Stimulated activated CD8-positive, alpha-beta memory T cell treated with anti-CD3 and anti-CD28 coated beads, Interleukin-15, amount 100 ng/mL, for 1 hour (primary cell): ENCODE data around the gene PRKCD.

Experiments
- DNase-seq: peaks from one replicate; pipeline ENCODE4 v3.0.0-alpha.2; 2020; ENCODE audit warnings: low read depth

Gene PRKCD

GRCh38 chr3:53190659-53191058, 29.6 kb downstream of the PRKCD start:
- no peak for DNase-seq

GRCh38 chr3:53191836-53192480, 30.9 kb downstream of the PRKCD start:
- DNase-seq, result no peak

- no peak for DNase-seq
Measured at GRCh38 chr3:53192608-53193007, 31.6 kb downstream of the PRKCD start.

DNA sequence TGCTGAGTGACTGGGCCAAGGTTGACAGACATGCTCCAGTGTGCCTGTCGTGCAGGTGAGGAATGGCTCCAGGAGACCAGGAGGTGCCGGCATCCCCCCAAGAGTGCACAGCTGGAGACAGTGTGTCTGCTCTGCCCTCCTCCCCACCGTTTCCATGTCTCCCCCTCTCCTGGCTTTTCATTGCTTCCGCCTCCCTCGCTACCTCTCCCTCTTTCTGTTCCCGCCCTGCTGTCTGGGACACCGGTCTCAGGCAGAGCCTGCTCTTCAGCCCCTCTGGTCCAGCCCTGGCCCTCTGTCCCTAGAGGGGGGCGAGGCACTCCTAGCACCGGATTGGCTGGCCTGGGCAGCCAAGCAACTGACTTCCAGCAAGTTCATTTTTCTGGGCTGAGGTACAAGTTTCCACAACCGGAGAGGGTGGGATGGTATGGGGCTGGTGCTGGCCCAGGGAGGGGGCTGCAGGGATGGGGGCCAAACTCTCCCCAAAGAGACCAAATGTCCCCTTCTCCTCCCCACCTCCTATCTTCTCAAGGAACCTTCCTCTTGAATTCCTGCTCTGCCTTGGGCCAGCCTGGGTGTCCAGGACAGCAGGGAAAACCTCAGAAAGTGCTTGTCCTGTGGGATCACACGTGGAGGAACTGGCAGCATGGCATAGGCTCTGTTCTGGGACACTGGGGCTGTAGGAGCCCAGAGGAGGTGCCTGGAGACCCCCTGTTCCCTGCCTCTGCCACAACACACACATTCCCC, 32.6 kb downstream of the PRKCD start:
- DNase-seq, result no peak

- no peak for DNase-seq
Measured at GRCh38 chr3:53194210-53195065, 33.4 kb downstream of the PRKCD start.

- no peak for DNase-seq
Measured at GRCh38 chr3:53195066-53195450, 34.0 kb downstream of the PRKCD start.

- DNase-seq, result no peak
Measured at GRCh38 chr3:53195602-53196574, 34.9 kb downstream of the PRKCD start.

DNA sequence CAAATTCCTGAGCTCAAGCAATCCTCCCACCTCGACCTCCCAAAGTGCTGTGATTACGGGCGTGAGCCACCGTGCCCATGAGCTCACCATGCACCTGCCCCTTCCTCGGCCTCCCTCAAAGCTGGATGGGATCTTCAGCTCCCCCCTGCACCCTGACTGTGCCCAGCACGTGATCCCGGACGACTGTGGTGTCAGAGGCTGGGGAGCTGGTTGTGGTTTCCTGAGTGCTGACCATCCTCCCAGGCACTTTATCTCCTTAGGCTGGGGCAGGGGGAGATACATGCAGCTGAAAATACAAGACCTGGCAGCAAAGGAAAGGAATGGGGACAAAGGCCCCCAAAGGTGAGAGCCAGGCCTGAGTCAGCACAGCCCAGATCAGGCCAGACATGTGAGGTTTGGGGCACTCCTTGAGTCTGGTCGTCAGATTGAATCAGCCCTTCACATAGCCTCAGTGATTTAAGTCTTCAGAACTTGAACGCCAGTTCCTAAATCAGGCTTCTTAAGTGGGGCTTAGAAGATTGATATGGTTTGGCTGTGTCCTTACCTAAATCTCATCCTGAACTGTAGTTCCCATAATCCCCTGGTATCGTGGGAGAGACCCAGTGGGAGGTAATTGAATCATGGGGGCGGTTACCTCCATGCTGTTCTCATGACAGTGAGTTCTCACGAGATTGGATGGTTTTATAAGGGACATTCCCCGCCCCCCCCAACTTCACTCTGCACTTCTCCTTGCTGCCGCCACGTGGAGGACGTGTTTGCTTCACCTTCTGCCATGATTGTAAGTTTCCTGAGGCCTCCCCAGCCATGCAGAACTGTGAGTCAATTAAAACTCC, 35.8 kb downstream of the PRKCD start:
- DNase-seq, result no peak

GRCh38 chr3:53198256-53198977, 37.4 kb downstream of the PRKCD start:
- no peak for DNase-seq

DNA sequence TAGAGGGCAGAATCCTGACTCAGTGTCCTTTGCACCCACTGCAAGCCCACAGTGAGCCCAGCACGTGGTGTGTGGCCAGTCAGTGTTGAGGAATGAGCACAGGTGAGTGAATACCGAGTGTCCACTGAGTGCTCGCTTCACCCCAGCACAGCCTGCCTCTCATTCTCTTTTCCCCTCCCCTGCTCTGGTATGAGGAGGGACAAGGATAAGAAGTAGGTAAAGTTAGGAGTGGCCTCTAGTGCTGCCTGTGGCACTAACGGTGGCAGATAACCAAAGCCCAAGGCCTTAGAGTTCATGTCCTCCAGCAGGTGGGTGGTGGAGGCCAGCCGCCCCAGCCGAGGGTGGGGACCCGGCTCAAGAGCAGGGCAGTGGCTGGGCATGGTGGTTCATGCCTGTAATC, 38.0 kb downstream of the PRKCD start:
- no peak for DNase-seq

- DNase-seq, result no peak
Measured at GRCh38 chr3:53199834-53200233, 38.8 kb downstream of the PRKCD start.

DNA sequence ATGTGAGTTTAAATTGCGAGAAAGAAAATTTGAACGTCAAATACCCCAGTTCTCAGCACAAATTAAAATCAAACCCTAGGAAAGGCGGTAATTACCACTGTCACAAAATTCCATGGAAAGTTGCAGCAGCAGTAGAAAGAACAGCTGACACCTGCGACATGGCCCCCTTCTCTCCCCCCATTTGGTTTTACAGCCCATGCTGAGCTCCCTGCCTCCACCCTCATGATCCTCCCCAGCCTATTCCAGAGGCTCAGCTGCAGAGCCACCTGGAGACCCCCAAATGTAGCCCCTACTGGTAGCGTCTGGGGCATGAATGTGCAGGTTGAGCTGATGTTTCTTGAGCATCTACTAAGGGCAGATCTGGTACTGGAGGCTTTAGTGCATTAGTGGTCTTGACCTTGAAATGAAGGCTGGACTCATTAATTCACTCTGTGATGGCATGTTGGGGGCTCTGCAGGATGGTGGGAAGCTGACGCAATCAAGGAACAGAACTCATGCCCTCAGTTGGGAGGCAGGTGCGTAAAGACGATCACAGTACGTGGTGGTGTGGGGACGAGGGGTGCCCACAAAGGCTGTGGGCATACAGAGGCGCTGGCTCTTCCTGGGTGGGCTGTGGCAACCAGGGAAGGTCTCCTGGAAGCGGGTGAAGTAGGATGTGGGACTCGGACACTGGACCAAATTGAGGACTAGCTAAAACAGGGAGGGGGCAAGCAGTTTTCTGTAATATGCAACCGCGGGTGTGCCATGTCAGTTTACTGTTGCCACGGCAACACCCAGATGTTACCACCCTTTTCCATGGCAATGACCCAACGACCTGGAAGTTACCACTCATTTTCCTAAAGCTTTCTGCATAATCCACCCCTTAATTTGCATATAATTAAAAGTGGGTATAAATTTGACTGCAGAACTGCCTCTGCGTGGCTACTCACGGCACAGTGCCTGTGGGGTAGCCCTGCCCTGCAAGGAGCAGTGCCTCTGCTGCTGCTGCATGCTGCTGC, 39.8 kb downstream of the PRKCD start:
- DNase-seq, result no peak

GRCh38 chr3:53202331-53203015, 41.5 kb downstream of the PRKCD start:
- DNase-seq, result no peak

GRCh38 chr3:53211706-53212702, 51.0 kb downstream of the PRKCD start:
- DNase-seq, result no peak

DNA sequence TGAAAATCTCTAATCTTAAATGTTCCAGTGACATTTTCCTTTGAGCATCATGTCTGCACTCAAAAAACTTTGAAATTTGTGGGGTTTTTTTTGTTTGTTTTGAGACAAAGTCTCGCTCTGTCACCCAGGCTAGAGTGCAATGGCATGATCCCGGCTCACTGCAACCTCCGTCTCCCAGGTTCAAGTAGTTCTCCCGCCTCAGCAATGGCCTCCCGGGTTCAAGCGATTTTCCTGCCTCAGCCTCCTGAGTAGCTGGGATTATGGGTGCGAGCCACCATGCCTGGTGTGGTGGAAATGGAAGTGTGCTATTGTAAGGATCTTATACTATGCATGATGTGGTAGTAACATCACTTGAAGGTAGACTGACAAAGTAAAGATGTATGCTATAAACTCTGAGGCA, 52.3 kb downstream of the PRKCD start:
- DNase-seq, result no peak

DNA sequence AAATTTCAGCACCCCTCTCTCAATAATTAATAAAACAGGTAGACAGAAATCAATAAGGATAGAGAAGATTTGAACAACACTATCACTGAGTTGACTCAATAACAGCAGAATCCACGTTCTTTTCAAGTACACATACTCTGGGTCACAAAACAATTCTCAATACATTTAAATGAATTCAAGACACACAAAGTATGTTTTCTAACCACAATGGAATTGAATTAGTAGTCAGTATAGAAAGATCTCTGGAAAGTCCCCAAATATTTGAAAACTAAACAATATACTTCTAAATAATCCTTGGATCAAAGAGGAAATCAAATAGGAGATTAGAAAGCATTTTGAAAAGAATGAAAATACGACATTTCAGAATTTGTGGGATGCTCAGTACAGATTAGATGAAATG, 54.8 kb downstream of the PRKCD start:
- DNase-seq, result no peak

GRCh38 chr3:53216723-53217122, 55.7 kb downstream of the PRKCD start:
- no peak for DNase-seq
